Liver (tissue), 9 donors: ENCODE results near the gene B9D1. TPM values are rescaled to one million over a fixed set of nuclear protein-coding genes. Genes with fewer than 3 reads are reported as not detected.

Source experiments
- DNase-seq: peaks from one replicate; pipeline ENCODE4 v3.0.0-alpha.2; 2017; ENCODE audit warnings: low spot score
- H3K27ac ChIP-seq, 2 donors: one replicate each; pipeline ENCODE4 v1.7.0; 2013; ENCODE audit warnings: inconsistent platforms in 2 of 2, low read length in 2 of 2, control low read depth in 1 of 2, low read depth in 1 of 2, mild to moderate bottlenecking in 1 of 2
- H3K27me3 ChIP-seq, 4 donors: one replicate each; pipeline versions ENCODE4 v1.6.1 to v1.7.0; 2013; ENCODE audit warnings: low read length in 3 of 4, inconsistent platforms in 1 of 4, mild to moderate bottlenecking in 1 of 4, moderate library complexity in 1 of 4; ENCODE audit not compliant: control insufficient read depth in 4 of 4, insufficient read depth in 4 of 4
- H3K36me3 ChIP-seq, 4 donors: one replicate each; pipeline versions ENCODE4 v1.6.1 to v1.7.0; 2013; ENCODE audit warnings: low read length in 3 of 4, mild to moderate bottlenecking in 3 of 4, low read depth in 1 of 4, moderate library complexity in 1 of 4; ENCODE audit not compliant: control insufficient read depth in 4 of 4, insufficient read depth in 3 of 4
- H3K4me1 ChIP-seq, 4 donors: one replicate each; pipeline versions ENCODE4 v1.6.1 to v1.7.0; 2013; ENCODE audit warnings: low read length in 3 of 4, mild to moderate bottlenecking in 3 of 4, moderate library complexity in 1 of 4; ENCODE audit not compliant: control insufficient read depth in 4 of 4, insufficient read depth in 4 of 4
- H3K4me3 ChIP-seq, 3 donors: one replicate each; pipeline versions ENCODE4 v1.6.1 to v1.7.0; 2013; ENCODE audit warnings: low read length in 3 of 3, control low read depth in 1 of 3, low read depth in 1 of 3, mild to moderate bottlenecking in 1 of 3
- H3K9ac ChIP-seq, 2 donors: one replicate each; pipeline ENCODE4 v1.7.0; 2013; ENCODE audit warnings: low read length in 2 of 2, mild to moderate bottlenecking in 2 of 2, moderate library complexity in 2 of 2, control low read depth in 1 of 2, low read depth in 1 of 2
- H3K9me3 ChIP-seq, 4 donors: one replicate each; pipeline versions ENCODE4 v1.6.1 to v1.7.0; 2013; ENCODE audit warnings: low read length in 3 of 4; ENCODE audit not compliant: control insufficient read depth in 4 of 4
- ATF3 ChIP-seq: IDR thresholded peaks from 2 replicates; pipeline ENCODE4 v1.6.1; 2016; ENCODE audit warnings: antibody characterized with exemption
- CTCF ChIP-seq: fragments of 150-350 bp; IDR thresholded peaks from 2 replicates; pipeline ENCODE4 v1.5.1; 2017; ENCODE audit warnings: improper control_type of control experiment, low read depth, low read length; ENCODE audit not compliant: missing input control
- EGR1 ChIP-seq, 2 donors: IDR thresholded peaks; 2 replicates each; pipeline ENCODE4 v1.6.1; 2016 to 2018; ENCODE audit warnings: antibody characterized with exemption in 2 of 2, low read depth in 2 of 2
- FOXA1 ChIP-seq: IDR thresholded peaks from 2 replicates; pipeline ENCODE4 v1.6.1; 2016; ENCODE audit warnings: antibody characterized with exemption
- FOXA2 ChIP-seq: IDR thresholded peaks from 2 replicates; pipeline ENCODE4 v1.6.1; 2016; ENCODE audit warnings: antibody characterized with exemption
- GABPA ChIP-seq, 2 donors: IDR thresholded peaks in 1 of 2; conservative IDR thresholded peaks in 1 of 2; 2 replicates each; pipeline ENCODE4 v1.6.1; 2016; ENCODE audit warnings: antibody characterized with exemption in 2 of 2, mild to moderate bottlenecking in 1 of 2, moderate library complexity in 1 of 2
- HNF4A ChIP-seq, 2 donors: conservative IDR thresholded peaks; 2 replicates each; pipeline ENCODE4 v1.6.1; 2016; ENCODE audit warnings: antibody characterized with exemption in 2 of 2, mild to moderate bottlenecking in 2 of 2
- HNF4G ChIP-seq: IDR thresholded peaks from 2 replicates; pipeline ENCODE4 v1.6.1; 2016; ENCODE audit warnings: antibody characterized with exemption
- JUND ChIP-seq, 2 donors: IDR thresholded peaks; 2 replicates each; pipeline ENCODE4 v1.6.1; 2016; ENCODE audit warnings: antibody characterized with exemption in 2 of 2
- MAX ChIP-seq: IDR thresholded peaks from 2 replicates; pipeline ENCODE4 v1.6.1; 2016; ENCODE audit warnings: antibody characterized with exemption
- NR2F2 ChIP-seq: IDR thresholded peaks from 2 replicates; pipeline ENCODE4 v1.6.1; 2016; ENCODE audit warnings: antibody characterized with exemption
- RAD21 ChIP-seq, 2 donors: IDR thresholded peaks; 2 replicates each; pipeline ENCODE4 v1.6.1; 2016; ENCODE audit warnings: antibody characterized with exemption in 2 of 2, mild to moderate bottlenecking in 2 of 2
- REST ChIP-seq: IDR thresholded peaks from 2 replicates; pipeline ENCODE4 v1.6.1; 2016; ENCODE audit warnings: antibody characterized with exemption, mild to moderate bottlenecking
- RXRA ChIP-seq, 2 donors: IDR thresholded peaks; 2 replicates each; pipeline ENCODE4 v1.6.1; 2017 to 2018; ENCODE audit warnings: antibody characterized with exemption in 2 of 2, mild to moderate bottlenecking in 1 of 2
- SP1 ChIP-seq: IDR thresholded peaks from 2 replicates; pipeline ENCODE4 v1.6.1; 2018; ENCODE audit warnings: antibody characterized with exemption, mild to moderate bottlenecking
- TAF1 ChIP-seq: conservative IDR thresholded peaks from 2 replicates; pipeline ENCODE4 v1.6.1; 2016; ENCODE audit warnings: antibody characterized with exemption, mild to moderate bottlenecking
- YY1 ChIP-seq: IDR thresholded peaks from 2 replicates; pipeline ENCODE4 v1.6.1; 2016; ENCODE audit warnings: antibody characterized with exemption, mild to moderate bottlenecking
- ZBTB33 ChIP-seq: IDR thresholded peaks from 2 replicates; pipeline ENCODE4 v1.6.1; 2016; ENCODE audit warnings: antibody characterized with exemption
- WGBS: extraction: QIAGEN DNeasy Blood & Tissue Kit; methylation state at CpG from one replicate; pipeline ENCODE4 v1.1.7; 2013; 5-methylcytosine and 5-hydroxymethylcytosine counted together
- polyA plus RNA-seq, 2 donors: library from polyadenylated mRNA; stranded (reverse) in 1 of 2; unstranded in 1 of 2; fragments of 200-250 nt in 1 of 2; fragments of >200 nt in 1 of 2; fragmentation: Nextera tagmentation in 1 of 2; extraction: Ambion mirVana in 1 of 2; gene quantifications; one replicate each; pipeline versions ENCODE4 v1.2.1 to v1.2.3, GENCODE V29; 2013 to 2015
- total RNA-seq, 2 donors: library from RNA; depleted of rRNA; stranded (reverse); fragments of >200 nt; gene quantifications; one replicate each; pipeline ENCODE4 v1.2.3, GENCODE V29; 2014
- donor health status: healthy.
- donor health status: healthy.
- donor health status: healthy.
- donor health status: healthy.
- donor health status: healthy.

B9D1 gene
- total and polyA plus RNA-seq, 4 donors, result 8.4 to 22.0 (median 10.8) TPM

- Histone ChIP-seq H3K9me3 (peaks cover 0 to 4% (median 0%) of the 10 kb centered on the region in 4 donors), H3K36me3 (peaks cover 0 to 3% (median 0%) of the 10 kb centered on the region in 4 donors), H3K4me1 (no peaks in the 10 kb centered on the region), H3K9ac (no peak overlapping the region), H3K27me3 (no peaks in the 10 kb centered on the region), H3K27ac (no peak overlapping the region), H3K4me3 (no peak overlapping the region)
- no peak for TF ChIP-seq CTCF
- no peak for TF ChIP-seq RAD21 (IDR thresholded peaks at IDR 0.05)
- no peak for TF ChIP-seq HNF4A (conservative IDR thresholded peaks at IDR 0.05)
- no peak for TF ChIP-seq TAF1
- TF ChIP-seq REST, result no peak
- TF ChIP-seq MAX, result no peak
- no peak for TF ChIP-seq RXRA (IDR thresholded peaks at IDR 0.05)
- TF ChIP-seq NR2F2, result no peak
- no peak for TF ChIP-seq FOXA1
- TF ChIP-seq ATF3, result no peak
- TF ChIP-seq ZBTB33, result no peak
- TF ChIP-seq FOXA2, result no peak
- TF ChIP-seq HNF4G, result no peak
- no peak for TF ChIP-seq YY1
- TF ChIP-seq SP1, result no peak
- TF ChIP-seq EGR1 (IDR thresholded peaks at IDR 0.05; ENCODE audit: low read depth in 2 of 2), result no peak
- TF ChIP-seq JUND (IDR thresholded peaks at IDR 0.05), result no peak
- TF ChIP-seq GABPA (IDR thresholded peaks at IDR 0.05 in 1 of 2, conservative IDR thresholded peaks at IDR 0.05 in 1 of 2), result no peak
- DNase-seq, result no peak
- 97% methylated on average over 2 of the region's 2 CpGs for WGBS
Measured at GRCh38 chr17:19329136-19329535, 33.4 kb downstream of the B9D1 start.
